Liver (tissue), 10 donors: ENCODE data around the gene KRTAP6-3. TPM values are rescaled to one million over a fixed set of nuclear protein-coding genes. Genes with fewer than 3 reads are reported as not detected.

Source experiments
- DNase-seq: peaks from one replicate; pipeline ENCODE4 v3.0.0-alpha.2; 2017; ENCODE audit warnings: low spot score
- H3K27ac ChIP-seq, 2 donors: one replicate each; pipeline ENCODE4 v1.7.0; 2013; ENCODE audit warnings: inconsistent platforms in 2 of 2, low read length in 2 of 2, control low read depth in 1 of 2, low read depth in 1 of 2, mild to moderate bottlenecking in 1 of 2
- H3K27me3 ChIP-seq, 4 donors: one replicate each; pipeline versions ENCODE4 v1.6.1 to v1.7.0; 2013; ENCODE audit warnings: low read length in 3 of 4, inconsistent platforms in 1 of 4, mild to moderate bottlenecking in 1 of 4, moderate library complexity in 1 of 4; ENCODE audit not compliant: control insufficient read depth in 4 of 4, insufficient read depth in 4 of 4
- H3K36me3 ChIP-seq, 4 donors: one replicate each; pipeline versions ENCODE4 v1.6.1 to v1.7.0; 2013; ENCODE audit warnings: low read length in 3 of 4, mild to moderate bottlenecking in 3 of 4, low read depth in 1 of 4, moderate library complexity in 1 of 4; ENCODE audit not compliant: control insufficient read depth in 4 of 4, insufficient read depth in 3 of 4
- H3K4me1 ChIP-seq, 4 donors: one replicate each; pipeline versions ENCODE4 v1.6.1 to v1.7.0; 2013; ENCODE audit warnings: low read length in 3 of 4, mild to moderate bottlenecking in 3 of 4, moderate library complexity in 1 of 4; ENCODE audit not compliant: control insufficient read depth in 4 of 4, insufficient read depth in 4 of 4
- H3K4me3 ChIP-seq, 3 donors: one replicate each; pipeline versions ENCODE4 v1.6.1 to v1.7.0; 2013; ENCODE audit warnings: low read length in 3 of 3, control low read depth in 1 of 3, low read depth in 1 of 3, mild to moderate bottlenecking in 1 of 3
- H3K9ac ChIP-seq, 2 donors: one replicate each; pipeline ENCODE4 v1.7.0; 2013; ENCODE audit warnings: low read length in 2 of 2, mild to moderate bottlenecking in 2 of 2, moderate library complexity in 2 of 2, control low read depth in 1 of 2, low read depth in 1 of 2
- H3K9me3 ChIP-seq, 4 donors: one replicate each; pipeline versions ENCODE4 v1.6.1 to v1.7.0; 2013; ENCODE audit warnings: low read length in 3 of 4; ENCODE audit not compliant: control insufficient read depth in 4 of 4
- EGR1 ChIP-seq, 2 donors: IDR thresholded peaks; 2 replicates each; pipeline ENCODE4 v1.6.1; 2016 to 2018; ENCODE audit warnings: antibody characterized with exemption in 2 of 2, low read depth in 2 of 2
- FOXA1 ChIP-seq: IDR thresholded peaks from 2 replicates; pipeline ENCODE4 v1.6.1; 2016; ENCODE audit warnings: antibody characterized with exemption
- NR2F2 ChIP-seq: IDR thresholded peaks from 2 replicates; pipeline ENCODE4 v1.6.1; 2016; ENCODE audit warnings: antibody characterized with exemption
- RAD21 ChIP-seq, 2 donors: IDR thresholded peaks; 2 replicates each; pipeline ENCODE4 v1.6.1; 2016; ENCODE audit warnings: antibody characterized with exemption in 2 of 2, mild to moderate bottlenecking in 2 of 2
- RXRA ChIP-seq, 2 donors: IDR thresholded peaks; 2 replicates each; pipeline ENCODE4 v1.6.1; 2017 to 2018; ENCODE audit warnings: antibody characterized with exemption in 2 of 2, mild to moderate bottlenecking in 1 of 2
- SP1 ChIP-seq: IDR thresholded peaks from 2 replicates; pipeline ENCODE4 v1.6.1; 2018; ENCODE audit warnings: antibody characterized with exemption, mild to moderate bottlenecking
- TAF1 ChIP-seq: conservative IDR thresholded peaks from 2 replicates; pipeline ENCODE4 v1.6.1; 2016; ENCODE audit warnings: antibody characterized with exemption, mild to moderate bottlenecking
- YY1 ChIP-seq: IDR thresholded peaks from 2 replicates; pipeline ENCODE4 v1.6.1; 2016; ENCODE audit warnings: antibody characterized with exemption, mild to moderate bottlenecking
- WGBS: extraction: QIAGEN DNeasy Blood & Tissue Kit; methylation state at CpG from one replicate; pipeline ENCODE4 v1.1.7; 2013; 5-methylcytosine and 5-hydroxymethylcytosine counted together
- polyA plus RNA-seq, 2 donors: library from polyadenylated mRNA; stranded (reverse) in 1 of 2; unstranded in 1 of 2; fragments of 200-250 nt in 1 of 2; fragments of >200 nt in 1 of 2; fragmentation: Nextera tagmentation in 1 of 2; extraction: Ambion mirVana in 1 of 2; gene quantifications; one replicate each; pipeline versions ENCODE4 v1.2.1 to v1.2.3, GENCODE V29; 2013 to 2015
- small RNA-seq: library from RNA; depleted of rRNA; stranded (forward); fragments of <200 nt; gene quantifications from one replicate; pipeline ENCODE3, GENCODE V24; 2014
- total RNA-seq, 2 donors: library from RNA; depleted of rRNA; stranded (reverse); fragments of >200 nt; gene quantifications; one replicate each; pipeline ENCODE4 v1.2.3, GENCODE V29; 2014
- TF ChIP-seq, protein P1 (sequence below): fragments of 150-350 bp; IDR thresholded peaks from 2 replicates; pipeline ENCODE4 v1.5.1; 2017; ENCODE audit warnings: improper control_type of control experiment, low read depth, low read length; ENCODE audit not compliant: missing input control
- TF ChIP-seq, protein P2 (sequence below): IDR thresholded peaks from 2 replicates; pipeline ENCODE4 v1.6.1; 2016; ENCODE audit warnings: antibody characterized with exemption
- TF ChIP-seq, protein P3 (sequence below): IDR thresholded peaks from 2 replicates; pipeline ENCODE4 v1.6.1; 2016; ENCODE audit warnings: antibody characterized with exemption, mild to moderate bottlenecking
- donor health status: healthy.
- donor health status: healthy.
- donor health status: healthy.
- donor health status: healthy.
- donor health status: healthy.

KRTAP6-3 gene
- total and polyA plus RNA-seq, 4 donors, result not detected

DNA sequence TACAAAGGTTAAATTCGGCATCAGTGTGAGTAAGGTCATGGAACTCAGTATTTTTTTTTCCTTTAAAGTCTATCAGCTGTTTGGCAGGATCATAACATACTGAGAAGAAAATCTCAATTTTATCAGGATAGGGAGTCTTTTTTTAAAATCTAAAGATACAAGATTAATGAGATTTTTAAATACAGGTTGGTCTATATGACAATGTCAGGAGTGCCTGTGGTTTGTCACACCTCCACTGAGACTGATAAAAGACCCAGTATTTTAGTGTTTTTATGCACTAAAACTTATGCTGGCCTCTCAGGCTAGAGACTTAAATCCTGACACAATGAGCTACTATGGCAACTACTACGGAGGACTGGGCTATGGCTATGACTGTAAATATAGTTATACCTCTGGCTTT lies 50.3 kb downstream of the KRTAP6-3 start, which contains the start of gene KRTAP20-3:
KRTAP20-3 (plus strand) TSS at position 301 of the 400 bp plus-strand sequence.
- peaks cover 0 to 3% (median 0%) of the 10 kb centered on the region in 4 donors for H3K27me3 ChIP-seq
- TF ChIP-seq RXRA (IDR thresholded peaks at IDR 0.05), result no peak
- no peak for TF ChIP-seq FOXA1
- TF ChIP-seq, protein P1, sequence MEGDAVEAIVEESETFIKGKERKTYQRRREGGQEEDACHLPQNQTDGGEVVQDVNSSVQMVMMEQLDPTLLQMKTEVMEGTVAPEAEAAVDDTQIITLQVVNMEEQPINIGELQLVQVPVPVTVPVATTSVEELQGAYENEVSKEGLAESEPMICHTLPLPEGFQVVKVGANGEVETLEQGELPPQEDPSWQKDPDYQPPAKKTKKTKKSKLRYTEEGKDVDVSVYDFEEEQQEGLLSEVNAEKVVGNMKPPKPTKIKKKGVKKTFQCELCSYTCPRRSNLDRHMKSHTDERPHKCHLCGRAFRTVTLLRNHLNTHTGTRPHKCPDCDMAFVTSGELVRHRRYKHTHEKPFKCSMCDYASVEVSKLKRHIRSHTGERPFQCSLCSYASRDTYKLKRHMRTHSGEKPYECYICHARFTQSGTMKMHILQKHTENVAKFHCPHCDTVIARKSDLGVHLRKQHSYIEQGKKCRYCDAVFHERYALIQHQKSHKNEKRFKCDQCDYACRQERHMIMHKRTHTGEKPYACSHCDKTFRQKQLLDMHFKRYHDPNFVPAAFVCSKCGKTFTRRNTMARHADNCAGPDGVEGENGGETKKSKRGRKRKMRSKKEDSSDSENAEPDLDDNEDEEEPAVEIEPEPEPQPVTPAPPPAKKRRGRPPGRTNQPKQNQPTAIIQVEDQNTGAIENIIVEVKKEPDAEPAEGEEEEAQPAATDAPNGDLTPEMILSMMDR, result no peak
- TF ChIP-seq, protein P2, sequence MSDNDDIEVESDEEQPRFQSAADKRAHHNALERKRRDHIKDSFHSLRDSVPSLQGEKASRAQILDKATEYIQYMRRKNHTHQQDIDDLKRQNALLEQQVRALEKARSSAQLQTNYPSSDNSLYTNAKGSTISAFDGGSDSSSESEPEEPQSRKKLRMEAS, result no peak
- TF ChIP-seq, protein P3, sequence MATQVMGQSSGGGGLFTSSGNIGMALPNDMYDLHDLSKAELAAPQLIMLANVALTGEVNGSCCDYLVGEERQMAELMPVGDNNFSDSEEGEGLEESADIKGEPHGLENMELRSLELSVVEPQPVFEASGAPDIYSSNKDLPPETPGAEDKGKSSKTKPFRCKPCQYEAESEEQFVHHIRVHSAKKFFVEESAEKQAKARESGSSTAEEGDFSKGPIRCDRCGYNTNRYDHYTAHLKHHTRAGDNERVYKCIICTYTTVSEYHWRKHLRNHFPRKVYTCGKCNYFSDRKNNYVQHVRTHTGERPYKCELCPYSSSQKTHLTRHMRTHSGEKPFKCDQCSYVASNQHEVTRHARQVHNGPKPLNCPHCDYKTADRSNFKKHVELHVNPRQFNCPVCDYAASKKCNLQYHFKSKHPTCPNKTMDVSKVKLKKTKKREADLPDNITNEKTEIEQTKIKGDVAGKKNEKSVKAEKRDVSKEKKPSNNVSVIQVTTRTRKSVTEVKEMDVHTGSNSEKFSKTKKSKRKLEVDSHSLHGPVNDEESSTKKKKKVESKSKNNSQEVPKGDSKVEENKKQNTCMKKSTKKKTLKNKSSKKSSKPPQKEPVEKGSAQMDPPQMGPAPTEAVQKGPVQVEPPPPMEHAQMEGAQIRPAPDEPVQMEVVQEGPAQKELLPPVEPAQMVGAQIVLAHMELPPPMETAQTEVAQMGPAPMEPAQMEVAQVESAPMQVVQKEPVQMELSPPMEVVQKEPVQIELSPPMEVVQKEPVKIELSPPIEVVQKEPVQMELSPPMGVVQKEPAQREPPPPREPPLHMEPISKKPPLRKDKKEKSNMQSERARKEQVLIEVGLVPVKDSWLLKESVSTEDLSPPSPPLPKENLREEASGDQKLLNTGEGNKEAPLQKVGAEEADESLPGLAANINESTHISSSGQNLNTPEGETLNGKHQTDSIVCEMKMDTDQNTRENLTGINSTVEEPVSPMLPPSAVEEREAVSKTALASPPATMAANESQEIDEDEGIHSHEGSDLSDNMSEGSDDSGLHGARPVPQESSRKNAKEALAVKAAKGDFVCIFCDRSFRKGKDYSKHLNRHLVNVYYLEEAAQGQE, result no peak
- TF ChIP-seq SP1, result no peak
- no peak for TF ChIP-seq NR2F2
- TF ChIP-seq EGR1 (IDR thresholded peaks at IDR 0.05; ENCODE audit: low read depth in 2 of 2), result no peak
- no peak for TF ChIP-seq YY1
- TF ChIP-seq TAF1, result no peak
- no peak for TF ChIP-seq RAD21 (IDR thresholded peaks at IDR 0.05)
- H3K9ac ChIP-seq, result no peak within 1 kb of the TSS
- no peaks in the 10 kb centered on the region for H3K36me3 ChIP-seq
- H3K27ac ChIP-seq, result no peak within 1 kb of the TSS
- H3K4me1 ChIP-seq, result no peaks in the 10 kb centered on the region
- WGBS, result 82% methylated on average over 2 of the region's 2 CpGs
- H3K4me3 ChIP-seq, result no peak within 1 kb of the TSS
- DNase-seq, result no peak
- H3K9me3 ChIP-seq, result no peaks in the 10 kb centered on the region

Small RNAs within 50 kb of the gene (small RNA-seq; reads per million reads assigned to genes)
- not detected for gene KRTAP20-1
- gene KRTAP20-3, result not detected
- gene KRTAP20-4, result not detected
- gene KRTAP22-1, result not detected
- not detected for gene KRTAP22-2

Other genes starting within 250 kb of the KRTAP6-3 start
- gene KRTAP23-1, start 243.8 kb upstream of the KRTAP6-3 start, total RNA-seq, result not detected
- not detected for gene KRTAP23-1, start 243.8 kb upstream of the KRTAP6-3 start, polyA plus RNA-seq
- gene KRTAP13-2, start 220.2 kb upstream of the KRTAP6-3 start, total RNA-seq, result not detected
- not detected for gene KRTAP13-2, start 220.2 kb upstream of the KRTAP6-3 start, polyA plus RNA-seq
- gene KRTAP13-1, start 196.4 kb upstream of the KRTAP6-3 start, total RNA-seq, result not detected
- not detected for gene KRTAP13-1, start 196.4 kb upstream of the KRTAP6-3 start, polyA plus RNA-seq
- not detected for gene KRTAP13-3, start 166.5 kb upstream of the KRTAP6-3 start, total RNA-seq
- not detected for gene KRTAP13-3, start 166.5 kb upstream of the KRTAP6-3 start, polyA plus RNA-seq
- gene KRTAP13-4, start 162.2 kb upstream of the KRTAP6-3 start, total RNA-seq, result not detected
- not detected for gene KRTAP13-4, start 162.2 kb upstream of the KRTAP6-3 start, polyA plus RNA-seq
- gene KRTAP15-1, start 152.2 kb upstream of the KRTAP6-3 start, total RNA-seq, result not detected
- gene KRTAP15-1, start 152.2 kb upstream of the KRTAP6-3 start, polyA plus RNA-seq, result not detected
- gene KRTAP19-1, start 112.1 kb upstream of the KRTAP6-3 start, total RNA-seq, result not detected
- not detected for gene KRTAP19-1, start 112.1 kb upstream of the KRTAP6-3 start, polyA plus RNA-seq
- not detected for gene KRTAP19-2, start 105.0 kb upstream of the KRTAP6-3 start, total RNA-seq
- gene KRTAP19-2, start 105.0 kb upstream of the KRTAP6-3 start, polyA plus RNA-seq, result not detected
- not detected for gene KRTAP19-3, start 100.4 kb upstream of the KRTAP6-3 start, total RNA-seq
- gene KRTAP19-3, start 100.4 kb upstream of the KRTAP6-3 start, polyA plus RNA-seq, result not detected
- gene KRTAP19-4, start 95.3 kb upstream of the KRTAP6-3 start, total RNA-seq, result not detected
- gene KRTAP19-4, start 95.3 kb upstream of the KRTAP6-3 start, polyA plus RNA-seq, result not detected
- not detected for gene KRTAP19-5, start 90.3 kb upstream of the KRTAP6-3 start, total RNA-seq
- gene KRTAP19-5, start 90.3 kb upstream of the KRTAP6-3 start, polyA plus RNA-seq, result not detected
- not detected for gene KRTAP19-6, start 50.6 kb upstream of the KRTAP6-3 start, total RNA-seq
- not detected for gene KRTAP19-6, start 50.6 kb upstream of the KRTAP6-3 start, polyA plus RNA-seq
- not detected for gene KRTAP19-7, start 31.1 kb upstream of the KRTAP6-3 start, total RNA-seq
- gene KRTAP19-7, start 31.1 kb upstream of the KRTAP6-3 start, polyA plus RNA-seq, result not detected
- gene KRTAP22-2, start 2.0 kb upstream of the KRTAP6-3 start, total RNA-seq, result not detected
- gene KRTAP22-2, start 2.0 kb upstream of the KRTAP6-3 start, polyA plus RNA-seq, result not detected
- gene KRTAP6-2, start 6.5 kb downstream of the KRTAP6-3 start, total RNA-seq, result not detected
- not detected for gene KRTAP6-2, start 6.5 kb downstream of the KRTAP6-3 start, polyA plus RNA-seq
- gene KRTAP22-1, start 8.6 kb downstream of the KRTAP6-3 start, total RNA-seq, result not detected
- not detected for gene KRTAP22-1, start 8.6 kb downstream of the KRTAP6-3 start, polyA plus RNA-seq
- not detected for gene KRTAP6-1, start 21.5 kb downstream of the KRTAP6-3 start, total RNA-seq
- not detected for gene KRTAP6-1, start 21.5 kb downstream of the KRTAP6-3 start, polyA plus RNA-seq
- not detected for gene KRTAP20-1, start 24.0 kb downstream of the KRTAP6-3 start, total RNA-seq
- not detected for gene KRTAP20-1, start 24.0 kb downstream of the KRTAP6-3 start, polyA plus RNA-seq
- not detected for gene KRTAP20-4, start 28.2 kb downstream of the KRTAP6-3 start, total RNA-seq
- gene KRTAP20-4, start 28.2 kb downstream of the KRTAP6-3 start, polyA plus RNA-seq, result not detected
- gene KRTAP20-2, start 42.8 kb downstream of the KRTAP6-3 start, total RNA-seq, result not detected
- not detected for gene KRTAP20-2, start 42.8 kb downstream of the KRTAP6-3 start, polyA plus RNA-seq
- gene KRTAP20-3, start 50.4 kb downstream of the KRTAP6-3 start, total RNA-seq, result not detected
- not detected for gene KRTAP20-3, start 50.4 kb downstream of the KRTAP6-3 start, polyA plus RNA-seq
- not detected for gene KRTAP21-3, start 126.3 kb downstream of the KRTAP6-3 start, total RNA-seq
- gene KRTAP21-3, start 126.3 kb downstream of the KRTAP6-3 start, polyA plus RNA-seq, result not detected
- not detected for gene KRTAP21-2, start 154.8 kb downstream of the KRTAP6-3 start, total RNA-seq
- not detected for gene KRTAP21-2, start 154.8 kb downstream of the KRTAP6-3 start, polyA plus RNA-seq
- gene KRTAP21-1, start 163.0 kb downstream of the KRTAP6-3 start, total RNA-seq, result not detected
- not detected for gene KRTAP21-1, start 163.0 kb downstream of the KRTAP6-3 start, polyA plus RNA-seq
- not detected for gene KRTAP8-1, start 220.8 kb downstream of the KRTAP6-3 start, total RNA-seq
- not detected for gene KRTAP8-1, start 220.8 kb downstream of the KRTAP6-3 start, polyA plus RNA-seq
- gene KRTAP7-1, start 237.3 kb downstream of the KRTAP6-3 start, total RNA-seq, result not detected
- gene KRTAP7-1, start 237.3 kb downstream of the KRTAP6-3 start, polyA plus RNA-seq, result not detected